ENCODE measurements around the gene NUAK1.

DNA sequence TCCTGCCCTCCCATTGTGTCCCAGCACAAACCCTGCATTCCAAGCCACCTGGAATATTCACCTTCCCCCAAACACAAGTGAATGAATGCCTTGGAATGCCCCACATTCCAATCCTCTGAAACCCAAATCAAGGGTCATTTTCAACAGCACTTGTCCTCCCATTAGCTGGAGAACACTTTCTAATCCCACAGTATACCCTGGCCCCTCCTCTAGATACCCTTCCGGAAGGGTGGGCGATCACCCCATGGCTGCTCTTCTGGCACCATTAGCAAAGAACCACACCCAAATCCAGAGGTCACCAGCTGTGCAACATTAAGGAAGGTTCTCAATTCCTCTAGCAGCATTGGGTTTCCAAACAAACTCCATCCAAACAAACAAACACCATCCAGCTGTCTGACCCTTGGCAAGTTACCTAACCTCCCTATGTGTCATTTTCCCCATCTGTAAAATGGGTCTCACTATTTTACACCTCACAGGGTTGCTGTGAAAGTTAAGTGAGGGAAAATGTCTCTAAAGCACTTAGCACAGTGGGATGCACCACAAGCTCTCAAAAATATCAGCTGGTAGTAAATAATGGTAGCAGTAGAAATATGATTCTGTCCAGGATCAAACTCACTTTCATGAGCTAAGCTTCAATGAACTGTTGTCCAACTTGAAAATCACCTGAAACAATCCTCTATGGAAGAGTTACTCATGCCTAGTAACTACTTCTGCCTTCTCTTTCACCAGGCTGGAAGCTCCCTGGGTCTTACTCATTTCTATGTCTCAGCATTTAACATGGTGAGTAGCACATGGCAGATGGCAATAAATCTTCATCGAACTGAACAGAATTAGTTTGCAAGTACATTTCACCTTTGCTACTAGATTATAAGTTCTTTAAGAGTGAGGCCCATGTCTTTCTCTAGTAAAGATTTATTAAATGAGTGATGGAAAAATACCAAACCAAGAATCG is 5.3 kb downstream of the NUAK1 start:
- TF ChIP-seq CTCF (IDR thresholded peaks at IDR 0.05; ENCODE audit: insufficient read depth, low read length): no peak
- TF ChIP-seq POLR2AphosphoS5 (IDR thresholded peaks at IDR 0.05; ENCODE audit: low read depth): no peak
